HG02623 (cell line): ENCODE results near the gene MKRN2OS.

ENCODE experiments used
- ATAC-seq: cut with Tn5 transposase; IDR thresholded peaks from one replicate; pipeline ENCODE4 v1.9.1; 2021; ENCODE audit warnings: moderate library complexity; ENCODE audit not compliant: unreplicated experiment

Gene MKRN2OS

DNA sequence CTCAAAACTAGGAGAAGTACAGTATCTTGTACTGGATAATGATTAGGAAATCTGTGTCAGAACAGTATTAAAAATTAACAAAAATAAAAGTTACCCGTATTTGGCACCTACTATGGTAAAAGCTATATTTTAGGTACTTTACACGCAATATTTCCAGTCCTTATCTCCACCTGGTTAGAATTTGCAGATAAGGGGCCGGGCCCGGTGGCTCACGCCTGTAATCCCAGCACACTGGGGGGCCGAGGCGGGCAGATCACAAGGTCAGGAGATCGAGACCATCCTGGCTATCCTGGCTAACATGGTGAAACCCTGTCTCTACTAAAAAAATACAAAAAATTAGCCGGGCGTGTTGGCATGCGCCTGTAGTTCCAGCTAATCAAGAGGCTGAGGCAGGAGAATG lies 28.4 kb downstream of the MKRN2OS start:
- no peak for ATAC-seq

DNA sequence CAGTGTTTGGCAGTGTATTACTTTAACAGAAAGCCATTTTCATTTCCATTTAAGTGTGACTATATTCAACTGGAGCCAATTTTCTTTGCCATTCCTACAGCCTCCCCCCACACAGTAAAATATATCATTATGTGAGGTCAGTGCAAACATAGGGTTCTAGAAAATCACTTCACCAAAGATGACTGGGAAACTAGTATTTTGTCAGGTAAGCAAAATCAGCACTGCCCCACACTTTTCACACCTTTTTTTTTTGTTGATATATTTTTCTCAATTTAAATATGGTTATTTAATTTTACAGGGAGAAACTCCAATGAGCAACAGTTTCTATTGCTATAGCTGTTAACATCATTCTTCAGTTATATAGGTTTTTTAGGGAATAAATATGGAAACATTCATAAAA lies 29.7 kb downstream of the MKRN2OS start:
- no peak for ATAC-seq

DNA sequence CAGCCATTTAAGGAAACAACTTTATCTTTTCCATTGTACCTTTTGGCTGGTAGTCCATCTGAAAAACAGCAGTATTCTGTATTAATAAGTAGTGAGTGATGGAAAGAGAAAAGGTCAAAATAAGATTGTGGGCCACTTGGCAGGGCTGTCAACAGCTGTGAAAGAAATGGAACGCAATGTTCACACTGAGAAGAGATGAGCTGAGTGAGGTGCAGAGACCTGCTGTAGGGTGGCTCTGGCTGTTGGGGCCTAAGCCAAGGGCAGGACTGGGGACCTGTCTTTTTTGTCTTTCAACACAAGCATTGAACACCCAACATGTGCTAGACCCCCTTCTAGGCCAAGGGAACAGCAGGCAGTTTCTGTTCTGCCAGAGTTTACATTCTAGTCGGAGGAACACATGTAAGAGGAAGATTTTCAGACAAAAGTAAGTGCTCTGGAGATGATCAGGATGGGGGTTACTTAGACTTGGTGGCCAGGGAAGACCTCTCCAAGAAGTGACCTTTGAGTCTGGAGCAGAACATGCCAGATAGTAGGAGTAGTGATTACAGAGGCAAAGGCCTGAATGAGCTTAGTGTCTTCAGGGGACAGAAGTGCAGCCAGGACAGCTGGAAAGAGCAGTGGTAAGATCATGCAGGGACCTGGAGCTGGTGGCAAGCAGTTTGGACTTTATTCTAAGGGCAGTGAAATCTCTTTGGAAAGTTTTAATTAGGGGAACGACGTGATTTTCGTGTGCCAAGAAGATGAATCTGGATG lies 31.4 kb downstream of the MKRN2OS start:
- ATAC-seq, result no peak

DNA sequence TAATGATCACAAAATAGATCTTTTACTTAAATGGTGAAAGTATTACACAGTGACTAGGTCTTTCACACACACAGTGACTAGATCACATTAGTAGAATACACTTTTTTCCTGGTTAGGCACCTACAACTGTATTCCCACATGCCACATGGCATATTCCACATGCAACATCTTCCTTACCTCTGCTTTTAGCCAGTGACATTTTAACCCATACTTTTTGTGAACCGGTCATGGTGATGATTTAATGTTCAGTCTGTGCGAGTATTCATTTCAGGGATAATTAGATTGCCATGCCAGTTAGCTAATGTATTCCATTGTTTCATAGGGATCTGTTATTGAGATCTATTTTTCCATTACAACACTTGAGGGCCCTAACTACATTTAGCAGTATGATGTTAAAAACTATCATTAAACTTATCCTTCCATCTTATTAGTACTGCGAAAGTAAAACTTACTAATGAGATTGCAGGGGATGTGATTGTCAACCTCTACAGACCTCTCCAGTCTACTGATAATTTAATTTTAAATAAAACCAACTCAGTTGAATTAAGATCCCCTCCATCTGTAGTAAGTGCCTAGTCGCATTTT lies 32.7 kb downstream of the MKRN2OS start:
- ATAC-seq, result no peak

DNA sequence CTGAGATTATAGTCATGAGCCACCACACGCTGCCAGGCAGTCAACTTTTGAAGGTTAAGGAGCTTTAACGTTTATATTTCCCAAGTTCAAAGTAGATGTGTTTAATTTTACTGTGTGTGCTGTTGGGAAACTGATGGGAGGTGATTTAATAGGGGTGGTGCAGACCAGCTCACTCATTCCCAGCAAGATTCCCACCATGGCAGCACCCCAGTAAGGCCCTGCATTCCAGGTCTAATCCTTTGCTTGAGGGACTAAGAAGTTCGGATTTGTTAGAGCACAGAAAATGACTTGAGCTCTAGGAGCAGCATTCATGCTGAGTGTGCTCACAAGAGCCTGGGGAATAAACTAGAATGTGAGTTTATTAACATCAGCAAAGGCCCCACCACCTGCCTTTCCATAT lies 35.8 kb downstream of the MKRN2OS start:
- no peak for ATAC-seq

DNA sequence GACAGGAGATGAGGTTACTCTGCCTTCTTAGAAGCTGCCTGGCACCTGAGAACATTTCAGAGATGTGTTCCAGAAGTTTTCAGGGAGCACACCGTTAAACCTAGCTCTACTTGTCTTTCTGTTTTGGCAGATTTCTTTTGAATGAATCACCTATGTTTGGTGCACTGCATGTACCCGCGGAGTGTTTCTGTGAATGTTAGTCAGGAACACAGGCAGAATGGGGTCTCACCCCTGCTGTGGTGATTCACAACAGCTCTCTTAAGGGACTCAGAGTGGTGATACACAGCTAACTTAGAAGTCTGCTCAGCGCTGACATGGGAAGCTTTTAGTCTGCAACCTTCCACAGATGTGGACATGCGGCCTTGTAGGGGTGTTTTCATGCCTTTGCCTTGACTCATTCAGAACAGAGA lies 37.0 kb downstream of the MKRN2OS start:
- ATAC-seq, result no peak

DNA sequence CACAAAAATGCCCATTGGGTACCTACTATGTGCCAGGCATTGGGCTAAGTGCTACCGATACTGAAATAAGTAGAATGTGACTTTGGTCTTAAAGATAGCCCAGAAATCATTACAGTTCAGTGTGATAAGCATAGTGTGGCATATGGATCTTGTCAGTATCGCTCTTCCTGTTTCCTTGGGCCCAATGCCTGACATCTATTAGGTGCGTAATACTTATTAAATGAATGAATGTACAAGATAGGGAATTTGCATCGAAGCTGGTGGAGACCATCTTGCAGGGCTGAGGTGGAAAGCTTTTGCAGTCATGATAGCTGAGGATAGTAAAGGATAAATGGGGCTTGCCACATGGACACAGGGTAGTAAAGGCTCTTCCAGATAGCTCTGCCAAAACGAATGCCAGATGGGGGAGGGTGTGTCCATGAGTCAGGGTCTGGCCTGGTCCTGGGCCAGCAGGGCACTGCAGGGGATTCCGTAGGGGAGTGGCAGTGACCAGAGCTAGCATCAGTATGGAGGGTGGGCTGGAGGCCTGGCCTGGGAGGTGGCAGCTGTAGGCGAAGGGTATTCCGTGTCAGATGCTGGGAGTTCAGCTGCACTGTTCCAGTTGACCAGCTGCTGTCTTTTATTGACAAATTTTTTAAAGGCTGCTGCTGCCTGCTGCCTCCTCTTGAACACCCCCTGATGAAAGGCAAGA lies 37.6 kb downstream of the MKRN2OS start:
- ATAC-seq, result no peak

DNA sequence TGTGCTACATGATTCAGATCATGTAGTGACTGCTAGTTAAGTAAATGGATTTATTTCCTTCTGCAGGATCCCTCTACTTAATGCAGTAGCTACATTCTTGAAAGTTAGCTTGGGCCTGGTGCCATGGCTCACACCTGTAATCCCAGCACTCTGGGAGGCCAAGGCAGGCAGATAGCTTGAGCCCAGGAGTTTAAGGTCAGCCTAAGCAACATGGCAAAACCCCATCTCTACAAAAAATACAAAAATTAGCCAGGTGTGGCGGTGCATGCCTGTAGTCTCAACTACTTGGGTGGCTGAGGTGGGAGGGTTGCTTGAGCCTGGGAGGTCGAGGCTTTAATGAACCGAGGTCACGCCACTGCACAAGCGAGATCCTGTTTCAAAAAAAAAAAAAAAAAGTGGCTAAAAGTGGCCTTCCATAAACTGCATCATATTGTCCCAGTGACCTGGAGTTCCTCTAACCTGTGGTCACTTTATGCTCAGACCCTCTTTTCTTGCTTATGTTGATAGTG lies 39.0 kb downstream of the MKRN2OS start:
- ATAC-seq, result no peak

DNA sequence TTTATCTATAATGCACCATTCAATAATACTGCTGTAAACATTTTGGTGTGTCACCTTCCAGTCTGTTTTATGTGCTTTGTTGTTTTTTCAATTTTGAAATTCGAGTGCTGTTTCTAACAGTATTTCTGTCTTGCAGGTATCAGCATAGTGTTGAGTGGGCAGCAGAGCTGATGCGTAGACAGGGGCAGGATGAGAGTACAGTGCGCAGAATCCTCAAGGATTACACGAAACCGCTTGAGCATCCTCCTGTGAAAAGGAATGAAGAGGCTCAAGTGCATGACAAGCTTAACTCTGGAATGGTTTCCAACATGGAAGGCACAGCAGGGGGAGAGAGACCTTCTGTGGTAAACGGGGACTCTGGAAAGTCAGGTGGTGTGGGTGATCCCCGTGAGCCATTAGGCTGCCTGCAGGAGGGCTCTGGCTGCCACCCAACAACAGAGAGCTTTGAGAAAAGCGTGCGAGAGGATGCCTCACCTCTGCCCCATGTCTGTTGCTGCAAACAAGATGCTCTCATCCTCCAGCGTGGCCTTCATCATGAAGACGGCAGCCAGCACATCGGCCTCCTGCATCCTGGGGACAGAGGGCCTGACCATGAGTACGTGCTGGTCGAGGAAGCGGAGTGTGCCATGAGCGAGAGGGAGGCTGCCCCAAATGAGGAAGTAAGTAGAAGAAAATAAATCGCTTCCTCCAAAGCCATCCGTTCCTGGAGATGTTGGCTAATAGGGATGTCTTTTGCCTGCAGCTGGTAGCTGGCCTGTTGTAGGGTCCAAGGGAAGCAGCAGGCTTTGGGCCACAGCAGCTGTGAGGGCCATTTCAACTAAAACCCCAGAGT lies 42.0 kb downstream of the MKRN2OS start:
- ATAC-seq, result no peak

DNA sequence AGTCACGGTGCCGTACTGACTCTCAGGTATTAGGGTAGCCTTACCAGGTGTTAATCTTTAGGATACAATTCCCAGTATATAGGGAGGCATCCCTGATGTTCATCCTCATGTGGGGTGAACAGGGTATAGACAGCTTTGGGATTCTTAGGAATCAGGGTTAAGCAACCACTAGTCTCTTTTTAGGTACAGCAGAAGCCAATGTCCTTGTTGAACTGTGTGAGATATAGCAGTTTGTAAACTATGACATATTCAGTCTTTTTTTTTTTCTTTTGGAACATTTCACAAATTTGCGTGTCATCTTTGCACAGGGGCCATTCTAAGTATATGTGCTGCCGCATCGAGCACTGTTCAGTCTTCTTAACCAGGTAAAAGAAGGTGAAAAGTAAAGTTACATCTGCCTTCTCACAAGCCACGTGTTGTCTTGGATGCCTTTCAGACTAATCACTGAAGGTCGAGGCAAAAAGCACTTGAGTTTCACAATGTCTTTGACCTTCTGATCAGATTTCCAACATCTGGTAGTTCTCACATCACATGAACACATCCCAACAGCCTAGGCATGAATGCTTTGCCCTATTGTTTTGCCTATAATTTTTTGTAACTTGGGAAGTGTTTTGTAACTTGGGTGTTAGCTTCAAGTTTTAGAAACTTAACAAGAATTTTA lies 43.8 kb downstream of the MKRN2OS start:
- no peak for ATAC-seq

DNA sequence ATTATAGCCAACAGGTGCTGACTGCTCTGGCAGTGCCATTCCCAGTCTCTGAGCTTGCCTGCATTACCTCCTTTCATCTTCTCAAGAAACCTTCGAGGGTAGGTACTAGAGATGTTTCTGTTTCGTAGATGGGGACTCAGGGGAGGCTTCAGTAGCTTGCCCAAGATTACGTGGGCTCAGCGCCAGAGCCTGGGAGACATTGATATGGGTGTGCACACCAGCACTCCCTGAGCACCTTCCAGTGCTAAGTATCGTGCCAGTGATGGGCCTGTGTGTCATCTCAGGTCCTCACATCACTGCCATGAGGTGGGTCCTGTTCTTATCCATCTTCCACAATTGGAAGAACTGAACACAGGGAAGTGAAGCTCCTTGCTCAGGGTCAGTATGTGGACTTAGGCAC lies 45.8 kb downstream of the MKRN2OS start:
- ATAC-seq, result no peak

DNA sequence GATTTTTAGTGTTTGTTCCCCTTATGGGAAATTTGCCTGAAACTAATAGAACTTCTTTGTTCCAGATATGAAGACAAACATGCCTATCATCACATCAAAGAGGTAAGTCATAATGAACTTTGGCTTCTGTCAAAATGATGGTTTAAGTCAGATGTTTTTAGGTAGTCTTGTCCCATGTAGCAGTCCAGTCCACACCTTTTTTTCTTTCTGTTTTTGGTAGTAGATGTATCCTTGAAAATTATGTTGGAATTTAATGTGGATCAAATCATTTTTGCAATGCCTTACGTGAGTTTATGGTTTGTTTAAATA lies 48.9 kb downstream of the MKRN2OS start:
- ATAC-seq, result no peak

DNA sequence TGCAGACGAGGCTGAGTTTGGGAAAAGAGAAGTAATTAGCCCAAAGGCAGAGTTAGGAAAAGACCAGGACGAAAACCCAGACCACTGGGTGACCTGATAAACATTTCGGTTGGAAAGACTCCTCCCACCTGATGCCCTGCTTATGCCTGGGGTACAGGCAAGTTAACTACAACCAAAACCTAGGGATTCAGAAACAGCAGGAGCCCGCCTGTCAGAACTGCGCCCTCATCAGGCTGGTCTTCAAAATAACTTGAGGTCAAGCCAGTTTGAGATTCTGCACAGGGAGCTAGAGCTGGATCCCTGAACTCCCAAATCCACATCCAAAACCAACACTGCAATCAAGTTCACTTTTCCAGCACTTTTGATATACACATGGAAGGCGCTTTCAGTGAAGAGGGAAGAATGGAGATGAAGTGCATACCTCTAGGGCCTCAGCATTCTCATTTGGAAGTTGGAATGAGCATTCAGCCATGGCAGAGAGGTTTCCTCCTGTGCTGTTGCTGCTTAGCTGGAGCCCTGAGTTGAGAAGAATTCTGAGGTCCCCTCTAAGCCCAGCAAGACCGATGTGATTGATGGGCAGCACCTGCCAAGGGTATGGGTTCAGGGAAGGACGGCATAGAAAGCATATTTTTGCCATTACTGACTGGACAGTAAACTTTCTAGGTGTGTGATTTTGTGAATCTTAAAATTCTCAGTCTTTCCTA lies 49.4 kb downstream of the MKRN2OS start:
- ATAC-seq, result no peak

DNA sequence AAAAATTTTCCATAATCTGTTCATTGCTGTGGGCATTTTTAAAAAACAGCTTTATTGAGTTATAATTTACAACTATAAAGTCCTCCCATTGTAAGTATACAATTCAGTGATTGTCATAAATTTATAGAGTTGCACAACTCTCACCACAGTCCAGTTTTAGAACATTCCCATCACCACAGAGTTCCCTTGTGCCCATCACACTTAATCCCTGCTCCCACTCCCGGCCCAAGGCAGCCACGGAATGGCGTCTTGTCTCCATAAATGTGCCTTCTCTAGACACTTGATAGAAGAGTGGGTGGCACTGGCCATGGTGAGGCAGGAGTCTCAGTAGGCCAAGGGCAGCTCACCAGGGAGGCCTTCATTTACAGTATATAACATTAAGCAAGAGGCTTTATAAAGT lies 54.8 kb downstream of the MKRN2OS start:
- no peak for ATAC-seq

DNA sequence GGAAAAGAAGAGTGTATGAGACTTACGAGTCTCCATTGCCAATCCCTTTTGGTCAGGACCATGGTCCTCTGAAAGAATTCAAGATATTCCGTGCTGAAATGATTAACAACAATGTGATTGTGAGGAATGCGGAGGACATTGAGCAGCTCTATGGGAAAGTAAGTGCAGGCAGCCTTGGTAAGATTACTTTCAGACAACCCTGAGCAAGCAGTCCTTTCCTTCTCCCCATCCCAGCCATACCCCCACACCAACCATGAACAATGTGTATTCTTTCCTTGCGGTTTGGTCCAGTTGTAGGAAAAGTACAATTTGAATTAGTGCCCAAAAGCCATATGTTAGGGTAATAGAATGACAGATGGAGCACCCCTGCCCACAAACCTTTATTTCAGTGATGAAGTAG lies 55.5 kb downstream of the MKRN2OS start:
- ATAC-seq, result no peak
